ENCODE data around the gene ULK2.

Gene ULK2

GRCh38 chr17:19724501-19725420, 143.0 kb downstream of the ULK2 start:
- DNase-seq: no peak

GRCh38 chr17:19723964-19724363, 143.8 kb downstream of the ULK2 start:
- DNase-seq: no peak

Data from NCI-H1048 (cell line).